Inferior parietal cortex (tissue), 1 donor: Measurements from ENCODE around the gene PEX14.
A peak's percentile ranks its signal among the peaks of the same experiment; 100 is the strongest.

Experiments used
- DNase-seq: peaks from one replicate; pipeline ENCODE4 v3.0.0-alpha.2; 2016; ENCODE audit errors: extremely low spot score

PEX14 gene

DNA sequence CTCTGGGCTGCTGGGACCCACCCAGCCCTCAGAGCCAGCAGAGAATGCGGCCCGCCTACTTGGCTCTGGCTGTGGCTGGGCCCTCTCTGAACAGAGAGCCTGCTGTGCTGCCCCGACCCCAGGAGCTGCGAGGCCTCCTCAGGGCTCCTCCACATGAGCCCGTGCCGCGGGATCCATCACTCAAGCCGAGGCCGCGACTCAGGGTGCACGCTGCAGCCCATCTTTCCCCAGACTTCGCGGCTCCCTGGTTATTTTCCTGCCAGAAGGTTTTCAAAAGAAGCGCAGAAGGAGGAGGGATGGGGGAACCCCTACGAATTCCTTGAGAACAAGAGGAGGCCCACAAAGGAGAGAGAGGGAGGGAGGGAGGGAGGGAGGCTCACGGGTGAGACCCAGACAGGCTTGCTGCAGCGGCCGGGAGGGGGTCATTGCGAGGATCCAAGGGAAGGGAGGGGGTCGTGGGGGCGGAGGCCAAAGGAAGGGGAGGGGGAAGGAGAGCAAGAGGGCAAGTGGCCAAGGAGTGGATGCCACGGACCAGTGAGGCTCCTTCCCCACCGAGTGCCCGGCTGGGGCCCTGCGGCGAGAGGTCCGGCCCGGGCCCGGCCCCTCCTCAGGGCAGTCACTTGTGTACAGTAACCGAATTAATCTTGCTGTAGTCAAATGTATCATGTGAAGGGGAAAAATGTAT, 174.9 kb downstream of the PEX14 start:
- DNase-seq, result no peak

DNA sequence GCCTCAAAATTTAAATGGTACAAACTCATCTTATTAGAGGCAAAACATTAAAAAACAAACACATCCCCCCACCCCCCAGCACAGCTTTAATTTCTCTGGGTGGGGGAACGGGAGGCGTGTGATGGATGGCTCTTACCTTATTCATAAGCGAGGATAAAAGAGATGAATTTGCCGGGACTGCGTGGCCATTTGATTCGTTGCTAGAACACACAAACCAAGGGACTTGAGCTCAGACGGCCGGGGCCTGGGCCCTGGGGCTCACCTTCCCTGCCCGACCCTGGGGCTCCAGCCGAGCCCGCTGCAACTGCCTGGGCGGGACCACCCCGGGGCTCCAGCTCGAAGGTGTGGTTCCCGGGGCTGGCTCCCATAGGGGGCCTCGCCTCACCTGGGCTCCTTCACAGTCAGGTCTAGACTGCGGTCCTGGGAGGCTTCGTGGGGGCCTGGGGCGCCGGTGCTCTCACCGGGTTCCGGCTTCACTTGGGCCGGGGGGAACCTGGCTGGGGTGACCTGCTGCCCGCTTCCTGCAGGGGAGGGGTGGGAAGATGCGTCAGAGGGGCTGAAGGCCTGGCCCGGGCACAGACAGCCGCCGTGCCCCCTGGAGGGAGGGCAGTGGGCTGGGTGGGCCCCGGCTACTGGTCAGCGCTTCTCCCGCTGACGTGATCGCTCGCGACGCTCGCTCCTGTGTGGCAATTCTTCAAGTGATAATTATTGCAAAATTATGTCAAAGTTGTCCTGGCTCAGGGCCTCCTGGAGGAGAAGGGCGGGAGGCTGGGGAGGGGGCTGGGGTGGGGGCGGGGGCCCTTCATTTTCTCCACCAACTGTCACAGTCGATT, 176.0 kb downstream of the PEX14 start:
- no peak for DNase-seq

DNA sequence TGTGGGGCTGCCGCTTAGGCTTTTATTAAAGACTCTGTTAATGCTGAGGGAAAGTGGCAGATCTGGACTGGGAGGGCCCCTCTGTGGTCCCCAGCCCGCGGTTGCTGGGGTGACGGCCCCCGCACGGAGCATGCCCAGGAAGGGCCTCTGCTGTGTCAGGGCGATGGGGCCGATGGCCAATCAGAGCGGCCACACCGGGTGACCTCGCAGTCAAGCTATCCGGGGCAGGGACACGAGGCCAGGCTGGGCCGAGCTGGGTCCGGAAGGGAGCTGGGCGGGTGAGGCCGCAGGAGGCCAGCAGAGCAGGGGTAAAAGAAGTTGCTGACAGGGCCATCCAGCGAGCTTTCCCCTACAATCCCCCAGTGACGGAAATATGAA, 176.6 kb downstream of the PEX14 start:
- no peak for DNase-seq

DNA sequence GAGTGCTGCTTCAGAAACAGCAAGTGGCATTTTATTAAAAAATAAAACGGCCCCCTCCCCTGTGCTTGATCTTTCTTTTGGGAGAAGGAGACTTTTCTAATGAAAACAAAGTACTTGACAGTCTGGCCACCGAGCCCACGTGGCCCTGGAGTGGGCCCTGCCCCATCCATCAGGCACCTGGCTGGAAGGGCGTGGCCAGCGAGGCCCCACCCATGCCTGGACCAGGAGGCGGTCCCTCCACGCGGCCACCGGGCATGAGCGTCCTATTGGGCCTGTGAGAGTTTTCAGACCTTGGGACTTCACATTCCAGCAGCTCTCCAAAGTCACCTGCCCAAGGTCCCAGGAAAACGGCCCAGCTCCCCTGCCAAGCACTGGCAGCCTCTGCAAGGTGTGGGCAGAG, 177.0 kb downstream of the PEX14 start:
- no peak for DNase-seq

DNA sequence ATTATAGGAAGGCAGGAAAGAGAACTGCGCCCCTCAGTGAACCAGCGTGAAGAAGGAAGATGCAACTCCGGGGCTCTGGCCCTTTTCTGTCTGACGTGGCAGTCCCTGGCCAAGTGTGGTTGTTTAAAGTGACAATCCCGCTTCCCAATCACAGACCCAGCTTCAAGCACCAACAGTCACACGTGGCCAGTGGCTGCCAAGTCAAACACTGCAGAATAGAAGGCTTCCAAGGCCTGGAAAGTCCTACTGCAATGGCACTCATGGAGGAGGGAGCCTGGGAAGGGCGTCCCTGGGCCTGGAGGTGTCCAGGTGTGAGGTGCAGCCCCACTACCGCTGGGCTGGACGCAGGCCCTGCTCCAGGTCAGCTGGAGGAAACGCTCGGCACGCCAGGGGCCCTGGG, 177.9 kb downstream of the PEX14 start:
- DNase-seq, result no peak

DNA sequence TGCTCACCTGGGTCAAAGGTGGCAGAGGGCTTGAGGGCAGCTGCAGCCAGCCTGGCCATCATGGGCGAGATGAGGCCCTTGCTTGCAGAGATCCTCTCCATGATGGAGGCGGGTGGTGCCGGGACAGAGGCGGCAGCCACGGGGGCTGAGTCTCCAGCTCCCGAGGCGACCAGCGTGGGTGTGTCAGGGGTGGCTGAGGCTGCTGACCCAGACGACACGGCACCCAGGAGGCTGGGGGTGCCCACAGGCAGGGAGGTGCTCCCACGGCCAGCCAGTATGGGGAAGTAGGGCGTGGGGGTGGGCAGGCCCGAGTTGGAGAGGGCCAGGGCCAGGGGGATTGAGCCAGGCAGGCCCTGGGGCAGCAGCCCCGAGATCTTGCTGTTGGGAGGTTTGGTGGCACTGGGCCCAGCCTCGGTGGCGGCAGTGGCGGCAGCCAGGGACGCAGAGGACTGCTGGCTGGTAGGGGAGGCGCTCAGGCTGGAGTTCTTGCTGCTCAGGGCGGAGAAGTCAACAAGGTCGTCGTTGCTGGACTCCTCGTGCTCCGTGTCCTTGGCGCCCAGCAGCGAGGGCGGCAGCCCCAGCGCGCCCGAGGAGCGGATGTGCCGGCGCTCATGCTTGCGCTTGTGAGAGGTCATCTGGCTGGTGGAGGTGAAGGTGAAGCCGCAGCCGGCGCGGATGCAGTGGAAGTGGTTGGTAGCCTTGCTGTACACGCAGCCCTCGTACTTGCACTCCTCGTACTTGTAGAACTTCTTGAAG, 178.8 kb downstream of the PEX14 start:
- DNase-seq, result no peak

DNA sequence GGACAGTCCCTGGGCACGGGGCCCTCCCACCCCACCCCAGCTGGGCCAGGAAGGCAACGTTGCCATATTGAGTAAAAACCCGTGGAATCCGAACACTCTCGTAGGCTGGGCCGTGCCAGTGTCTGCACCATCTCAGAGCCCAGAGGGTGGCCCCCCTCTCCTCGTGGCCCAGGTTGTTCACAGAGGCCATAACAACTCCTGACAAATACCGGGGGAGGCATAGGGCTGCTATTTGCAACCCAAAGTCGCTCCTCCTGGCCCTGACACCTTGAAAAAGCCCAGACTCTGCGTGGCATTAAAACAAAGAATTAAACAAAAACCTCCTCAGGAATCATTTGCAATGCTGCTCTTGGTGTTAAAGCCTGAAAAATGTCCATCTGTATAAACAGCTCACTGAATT, 180.3 kb downstream of the PEX14 start:
- no peak for DNase-seq

DNA sequence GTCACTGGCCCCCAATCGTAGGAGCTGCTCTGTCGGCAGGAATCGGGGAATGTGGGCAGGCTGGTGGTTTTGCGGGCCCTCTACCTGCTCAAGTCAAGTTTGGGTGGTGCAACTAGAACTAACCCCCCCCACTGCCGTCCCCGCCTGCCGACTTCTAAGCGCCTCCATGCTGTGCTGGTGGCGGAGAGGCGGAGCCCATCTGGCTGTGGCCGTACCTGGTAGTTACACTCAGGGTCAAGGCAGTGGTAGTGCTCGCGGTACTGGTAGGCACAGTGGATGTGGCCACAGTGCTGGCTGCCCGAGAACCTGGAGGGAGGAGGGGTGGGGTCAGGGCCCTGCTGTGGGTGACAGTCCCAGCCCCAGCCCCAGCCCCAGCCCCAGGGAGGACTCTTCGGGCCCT, 181.7 kb downstream of the PEX14 start:
- no peak for DNase-seq

DNA sequence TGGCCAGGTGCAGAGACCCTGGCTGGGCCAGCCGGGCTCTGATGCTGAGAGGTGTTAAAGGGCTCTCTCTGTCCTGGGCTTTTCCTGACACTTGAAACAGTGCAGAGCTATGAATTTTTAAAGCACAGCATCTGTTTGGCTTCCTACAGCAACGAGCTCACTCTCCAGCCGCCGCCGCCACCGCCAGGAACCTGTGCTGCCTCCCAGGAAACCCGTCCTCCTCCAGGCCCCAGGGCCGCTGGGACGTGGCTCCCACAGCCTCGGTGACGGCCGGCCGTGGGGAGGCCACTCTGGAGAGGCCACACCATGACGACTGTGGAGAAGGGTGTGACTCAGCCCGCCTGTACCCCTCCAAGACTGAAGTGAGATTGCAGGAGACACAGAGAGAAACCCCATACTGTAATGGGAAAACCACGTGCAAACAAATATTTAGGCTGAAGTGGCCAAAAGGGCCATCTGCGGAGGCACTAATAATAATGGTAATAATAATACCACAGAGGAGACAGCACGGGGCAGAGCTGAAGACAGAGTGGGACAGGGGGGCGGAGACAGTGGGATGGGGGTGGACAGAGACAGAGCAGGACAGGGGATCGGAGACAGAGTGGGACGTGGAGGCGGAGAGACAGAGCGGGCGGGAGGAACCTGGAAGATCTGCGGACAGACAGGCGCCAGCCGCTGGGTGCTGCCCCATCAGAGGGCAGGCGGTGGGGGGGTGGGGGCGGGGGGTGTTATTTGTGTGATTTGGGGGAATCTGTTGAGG, 182.5 kb downstream of the PEX14 start:
- no peak for DNase-seq

DNA sequence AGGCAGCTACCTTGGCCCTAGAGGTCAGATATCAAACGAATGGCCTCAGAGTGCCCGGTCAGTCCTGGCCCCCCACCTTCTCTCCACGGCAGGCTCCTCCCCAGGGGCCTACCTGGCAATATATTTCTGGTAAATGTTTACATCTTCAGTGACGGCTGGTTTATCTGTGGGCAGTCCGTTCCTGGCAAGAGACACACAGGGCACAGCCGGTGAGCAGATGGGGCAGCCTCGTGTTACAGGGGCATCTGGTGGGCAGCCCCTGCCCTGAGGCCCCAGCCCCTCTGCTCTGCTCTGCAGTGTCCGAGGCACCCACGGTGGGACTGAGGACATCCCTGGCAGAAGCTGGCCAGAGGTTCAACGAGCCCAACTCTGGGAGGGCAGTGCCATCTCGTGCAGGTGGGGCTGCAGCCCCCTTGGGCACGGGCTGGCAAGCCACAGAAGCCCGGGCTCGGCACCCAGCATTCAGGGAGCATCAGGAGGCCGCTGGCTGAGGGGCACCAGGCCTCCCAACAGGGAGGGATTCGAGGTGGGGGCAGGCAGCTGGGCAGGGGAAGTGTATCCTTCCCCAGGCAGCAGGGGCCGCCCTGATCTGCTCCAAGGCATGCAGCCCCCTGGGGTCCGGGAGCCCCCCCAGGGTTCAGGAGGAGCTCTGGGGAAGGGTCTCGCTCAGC, 183.8 kb downstream of the PEX14 start:
- DNase-seq, result no peak

DNA sequence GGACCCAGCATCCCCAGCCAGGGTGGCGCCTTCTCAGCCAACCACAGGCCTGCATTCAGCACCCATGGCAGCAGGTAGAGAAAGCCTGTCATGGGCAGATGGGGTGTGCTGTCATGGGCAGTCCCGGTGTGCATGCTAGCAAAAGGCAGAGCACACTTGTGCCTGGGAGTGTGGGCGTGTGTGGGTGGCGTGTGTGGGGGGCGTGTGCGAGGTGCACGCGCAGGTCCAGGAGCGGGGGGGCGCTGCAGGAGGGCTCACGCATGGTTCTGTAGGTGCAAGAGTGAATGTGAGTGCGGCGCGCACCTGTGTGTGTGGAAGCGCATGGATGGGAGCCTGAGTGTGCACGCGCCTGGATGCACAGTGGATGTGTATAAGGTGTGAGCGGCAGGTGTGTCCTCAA, 184.5 kb downstream of the PEX14 start:
- DNase-seq, result no peak

DNA sequence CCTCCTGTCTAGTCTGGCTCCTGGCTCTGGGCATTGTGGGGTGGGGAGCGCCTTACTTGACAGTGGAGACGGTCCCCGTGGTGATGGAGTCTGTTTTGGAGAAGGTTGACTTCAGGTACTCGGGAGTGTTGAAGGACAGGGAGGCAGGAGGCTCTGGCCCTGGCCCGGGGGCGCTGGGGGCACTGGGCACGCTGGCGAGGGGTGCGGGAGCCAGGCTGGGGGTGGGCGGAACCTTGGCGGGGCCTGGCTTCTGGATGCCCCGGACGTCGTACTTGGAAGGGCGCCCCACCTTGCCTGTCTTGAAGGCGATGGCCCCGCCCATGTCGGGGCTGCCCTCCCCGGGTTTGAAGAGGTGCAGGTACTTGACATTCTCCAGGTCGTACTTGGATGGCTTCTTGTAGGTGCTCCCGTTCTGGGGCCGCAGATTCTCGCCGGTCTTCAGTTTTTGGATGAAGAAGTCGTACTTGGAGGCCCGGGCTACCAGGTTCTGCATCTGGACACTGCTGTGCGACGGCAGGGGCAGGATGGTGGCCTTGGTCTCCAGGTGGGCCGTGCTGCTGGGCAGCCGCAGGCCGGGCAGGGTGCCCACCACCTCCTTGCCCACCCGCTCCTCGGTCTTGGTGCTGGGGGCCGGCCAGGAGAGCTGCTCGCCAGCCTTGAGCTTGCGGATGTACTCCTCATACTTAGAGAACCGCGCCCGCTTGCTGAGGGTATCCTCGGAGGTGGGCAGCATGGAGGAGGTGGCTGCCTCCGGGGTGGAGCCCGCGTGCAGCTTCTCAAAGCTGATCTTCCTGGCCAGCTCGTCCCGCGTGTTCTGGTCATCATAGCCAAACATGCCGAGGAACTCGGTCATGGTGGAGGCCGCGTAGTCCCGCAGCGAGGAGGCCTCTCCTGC, 185.1 kb downstream of the PEX14 start:
- no peak for DNase-seq

DNA sequence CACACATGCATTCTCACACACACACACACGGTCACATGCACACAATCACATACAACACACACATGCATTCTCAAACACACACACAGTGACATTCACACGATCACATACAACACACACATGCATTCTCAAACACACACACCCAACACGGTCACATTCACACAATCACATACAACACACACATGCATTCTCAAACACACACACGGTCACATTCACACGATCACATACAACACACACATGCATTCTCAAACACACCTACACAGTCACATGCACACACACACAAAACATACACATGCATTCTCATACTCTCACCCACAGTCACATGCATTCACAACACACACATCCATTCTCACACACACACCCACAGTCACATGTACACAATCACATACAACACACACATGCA, 186.7 kb downstream of the PEX14 start:
- no peak for DNase-seq

DNA sequence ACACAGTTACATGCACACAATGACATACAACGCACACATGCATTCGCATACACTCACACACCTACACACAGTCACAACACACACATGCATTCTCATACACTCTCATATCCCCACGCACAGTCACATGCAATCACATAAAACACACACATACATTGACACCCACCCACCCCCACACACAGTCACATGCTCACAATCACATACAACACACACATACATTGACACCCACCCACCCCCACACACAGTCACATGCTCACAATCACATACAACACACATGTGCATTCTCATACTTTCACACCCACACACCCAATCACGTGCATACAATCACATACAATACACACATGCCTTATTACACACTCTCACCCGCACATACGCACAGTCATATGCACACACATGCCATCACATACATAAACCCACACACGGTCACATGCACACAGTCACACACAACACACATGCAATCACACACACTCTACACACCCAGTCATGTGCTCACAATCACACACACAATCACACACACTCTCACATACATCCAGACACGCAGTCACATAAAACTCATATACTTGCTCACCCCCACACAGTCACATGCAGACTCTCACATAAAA, 187.4 kb downstream of the PEX14 start:
- no peak for DNase-seq

DNA sequence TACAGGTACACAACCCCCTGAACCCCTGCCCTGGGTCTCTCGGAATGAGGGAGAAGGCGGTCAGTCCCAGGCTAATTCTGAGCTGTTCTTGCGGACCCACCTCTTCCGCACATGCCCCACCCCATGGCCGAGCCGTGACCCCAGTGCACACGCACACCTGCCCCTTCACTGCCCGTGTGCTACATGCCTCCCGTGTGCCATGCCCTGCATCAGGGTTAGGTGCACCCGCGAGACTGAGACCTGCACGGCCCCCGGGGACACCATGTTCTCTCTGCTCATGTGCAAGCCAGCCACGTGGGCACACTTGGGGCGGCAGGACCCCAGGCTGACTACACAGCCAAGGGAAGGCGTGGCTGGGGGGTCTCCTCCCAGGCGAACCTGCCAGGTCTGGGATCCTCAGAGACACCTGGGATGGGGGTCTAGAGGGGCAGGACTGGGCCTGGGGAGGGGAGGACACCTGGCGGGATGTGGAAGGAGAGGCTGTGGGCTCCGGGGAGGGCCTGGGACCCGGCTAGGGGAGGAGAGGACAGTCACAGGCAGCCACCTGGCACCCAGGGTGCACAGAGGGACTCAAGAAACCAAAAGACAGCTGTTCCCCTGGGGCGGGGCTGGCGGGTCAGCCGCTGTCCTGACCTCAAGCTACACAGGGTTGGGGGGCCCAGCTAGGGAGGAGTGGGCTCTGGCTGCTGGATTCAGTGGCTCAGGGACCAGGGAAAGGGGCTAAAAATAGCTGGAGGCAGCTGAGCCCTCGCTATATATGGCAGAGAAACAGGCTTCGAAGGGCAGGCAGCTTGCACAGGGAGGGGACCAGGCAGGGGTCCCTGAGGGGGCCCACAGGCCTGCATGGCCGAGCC, 188.3 kb downstream of the PEX14 start:
- DNase-seq, result no peak

DNA sequence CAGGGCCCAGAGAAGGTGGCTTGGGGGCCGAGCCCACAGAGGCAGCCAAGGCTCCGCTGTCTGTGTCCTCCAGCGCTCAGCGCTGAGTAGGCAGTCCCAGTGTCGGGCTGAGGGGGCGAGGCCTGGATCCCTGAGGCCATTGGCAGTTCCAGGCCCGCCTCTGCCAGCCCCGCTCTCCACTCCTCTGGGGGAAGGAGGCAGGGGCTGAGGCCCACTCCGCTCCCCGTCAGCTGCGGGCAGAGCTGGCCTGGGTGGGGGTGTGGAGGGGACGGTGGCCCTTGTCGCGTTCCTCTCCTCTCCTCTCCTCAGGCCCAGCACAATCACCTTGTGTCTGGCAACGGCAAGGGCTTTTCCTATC, 188.9 kb downstream of the PEX14 start:
- peak; percentile 42 for DNase-seq

DNA sequence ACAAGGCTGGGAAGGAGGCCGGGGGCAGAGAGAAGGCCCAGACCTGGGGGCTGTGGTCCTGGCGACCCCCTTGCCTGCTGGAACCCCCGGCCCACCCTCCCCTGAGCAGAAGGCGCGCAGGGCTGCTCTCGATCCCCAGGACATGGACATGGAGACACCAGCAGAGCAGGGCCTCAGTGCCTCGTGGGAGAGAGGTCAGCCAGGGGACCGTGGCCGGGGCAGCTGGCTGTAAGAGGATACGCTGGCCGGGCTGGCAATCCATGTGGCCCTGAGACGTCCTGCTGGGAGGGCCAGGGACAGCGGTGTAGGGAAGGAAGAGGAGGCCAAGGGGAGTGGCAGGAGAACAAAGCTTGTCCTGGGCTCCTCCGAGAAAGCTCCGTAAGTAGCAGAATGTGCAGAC, 189.5 kb downstream of the PEX14 start:
- DNase-seq, result no peak

DNA sequence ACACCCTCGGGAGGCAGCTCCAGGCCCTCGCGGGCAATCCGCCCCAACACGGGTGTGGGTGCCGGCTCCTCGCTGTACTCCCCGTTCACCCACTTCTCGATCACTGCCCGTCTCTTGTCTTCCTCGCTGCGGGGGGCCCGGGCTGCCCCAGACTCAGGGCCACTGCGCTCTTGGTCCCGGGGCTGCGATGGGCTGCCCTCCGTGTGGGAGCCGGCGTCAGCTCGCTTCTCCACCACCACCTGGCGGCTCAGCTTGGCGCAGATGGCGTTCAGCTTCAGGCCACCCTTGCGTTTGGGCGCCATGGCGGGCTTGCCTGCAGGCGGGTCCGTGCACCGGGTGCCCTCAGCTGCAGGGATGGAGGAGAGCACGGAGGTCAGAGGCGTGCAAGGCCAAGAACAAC, 190.5 kb downstream of the PEX14 start:
- DNase-seq, result no peak
